Osteocyte (in vitro differentiated cells): Measurements from ENCODE around the gene HTR3D. TPM values are rescaled to one million over a fixed set of nuclear protein-coding genes. Genes with fewer than 3 reads are reported as not detected.

Experiments
- DNase-seq: peaks from one replicate; pipeline ENCODE4 v3.0.0; 2021; ENCODE audit warnings: mixed read lengths; ENCODE audit not compliant: unreplicated experiment; ENCODE audit errors: extremely low spot score
- H3K27ac Mint-ChIP-seq: one replicate; pipeline ENCODE4 v1.8.0; 2021; ENCODE audit warnings: mild to moderate bottlenecking, mixed read lengths; ENCODE audit not compliant: unreplicated experiment
- H3K27me3 Mint-ChIP-seq: one replicate; pipeline ENCODE4 v1.8.0; 2021; ENCODE audit warnings: mixed read lengths; ENCODE audit not compliant: unreplicated experiment
- H3K36me3 Mint-ChIP-seq: one replicate; pipeline ENCODE4 v1.8.0; 2021; ENCODE audit warnings: mixed read lengths; ENCODE audit not compliant: unreplicated experiment
- H3K4me1 Mint-ChIP-seq: one replicate; pipeline ENCODE4 v1.8.0; 2021; ENCODE audit warnings: mixed read lengths; ENCODE audit not compliant: unreplicated experiment
- H3K4me3 Mint-ChIP-seq: one replicate; pipeline ENCODE4 v1.8.0; 2021; ENCODE audit warnings: mild to moderate bottlenecking, moderate library complexity, mixed read lengths; ENCODE audit not compliant: unreplicated experiment
- H3K9me3 Mint-ChIP-seq: one replicate; pipeline ENCODE4 v1.8.0; 2021; ENCODE audit warnings: mixed read lengths; ENCODE audit not compliant: unreplicated experiment
- CTCF ChIP-seq: fragments of 200-600 bp; sonication (generic); IDR thresholded peaks from 2 replicates; pipeline ENCODE4 v1.5.0; 2021; ENCODE audit warnings: antibody characterized with exemption, mild to moderate bottlenecking, moderate library complexity
- total RNA-seq: library from RNA; stranded (reverse); gene quantifications from 2 replicates; pipeline ENCODE4 v1.2.1, GENCODE V29; 2021

The HTR3D gene
- total RNA-seq, 1 donor from 2014 or later, result not detected

GRCh38 chr3:184082034-184082433, 50.5 kb downstream of the HTR3D start:
- no peak overlapping the region for H3K4me3 Mint-ChIP-seq
- peaks cover 6% of the 10 kb centered on the region for H3K27me3 Mint-ChIP-seq
- H3K9me3 Mint-ChIP-seq, result peaks cover 5% of the 10 kb centered on the region
- H3K27ac Mint-ChIP-seq, result no peak overlapping the region
- peaks cover 23% of the 10 kb centered on the region for H3K4me1 Mint-ChIP-seq
- no peaks in the 10 kb centered on the region for H3K36me3 Mint-ChIP-seq
- DNase-seq, result no peak
- TF ChIP-seq CTCF, result no peak

GRCh38 chr3:184082465-184082864, 50.9 kb downstream of the HTR3D start:
- DNase-seq, result no peak
- H3K27ac Mint-ChIP-seq, result no peak overlapping the region
- no peaks in the 10 kb centered on the region for H3K36me3 Mint-ChIP-seq
- peaks cover 5% of the 10 kb centered on the region for H3K9me3 Mint-ChIP-seq
- peaks cover 21% of the 10 kb centered on the region for H3K4me1 Mint-ChIP-seq
- H3K27me3 Mint-ChIP-seq, result peaks cover 6% of the 10 kb centered on the region
- H3K4me3 Mint-ChIP-seq, result no peak overlapping the region
- TF ChIP-seq CTCF, result no peak

GRCh38 chr3:184085389-184085852, 53.9 kb downstream of the HTR3D start:
- no peak for TF ChIP-seq CTCF
- no peak overlapping the region for H3K4me3 Mint-ChIP-seq
- H3K9me3 Mint-ChIP-seq, result peaks cover 5% of the 10 kb centered on the region
- no peaks in the 10 kb centered on the region for H3K36me3 Mint-ChIP-seq
- no peak for DNase-seq
- no peak overlapping the region for H3K27ac Mint-ChIP-seq
- no peaks in the 10 kb centered on the region for H3K4me1 Mint-ChIP-seq
- peaks cover 6% of the 10 kb centered on the region for H3K27me3 Mint-ChIP-seq

Other genes starting within 250 kb of the HTR3D start
- 4.2 and 4.6 TPM in 2 replicates for gene MAP6D1, start 206.2 kb upstream of the HTR3D start, total RNA-seq
- gene PARL, start 146.9 kb upstream of the HTR3D start, total RNA-seq, result 45.5 and 52.3 TPM in 2 replicates
- gene ABCC5, start 13.9 kb upstream of the HTR3D start, total RNA-seq, result 39.0 and 39.9 TPM in 2 replicates
- not detected in 2 replicates for gene HTR3C, start 21.3 kb downstream of the HTR3D start, total RNA-seq
- not detected in 2 replicates for gene HTR3E, start 65.3 kb downstream of the HTR3D start, total RNA-seq
- 30.3 and 30.4 TPM in 2 replicates for gene EIF2B5, start 103.6 kb downstream of the HTR3D start, total RNA-seq
- gene DVL3, start 123.6 kb downstream of the HTR3D start, total RNA-seq, result 110 and 121 TPM in 2 replicates
- 398 and 419 TPM in 2 replicates for gene AP2M1, start 143.1 kb downstream of the HTR3D start, total RNA-seq
- gene ABCF3, start 154.5 kb downstream of the HTR3D start, total RNA-seq, result 60.5 and 69.5 TPM in 2 replicates
- gene VWA5B2, start 197.8 kb downstream of the HTR3D start, total RNA-seq, result 0.11 TPM in 1 of 2 replicates, not detected in the other
- gene ALG3, start 217.2 kb downstream of the HTR3D start, total RNA-seq, result 38.2 and 40.7 TPM in 2 replicates
- 3.9 and 4.5 TPM in 2 replicates for gene EEF1AKMT4, start 217.9 kb downstream of the HTR3D start, total RNA-seq
- gene CAMK2N2, start 229.8 kb downstream of the HTR3D start, total RNA-seq, result 1.8 and 2.0 TPM in 2 replicates
- gene ECE2, start 244.3 kb downstream of the HTR3D start, total RNA-seq, result not detected in 2 replicates